ENCODE data around the gene ALK. TPM values are rescaled to one million over a fixed set of nuclear protein-coding genes. Genes with fewer than 3 reads are reported as not detected.

ALK gene
- total RNA-seq, 1 experiment from 2014 or later = not detected

GRCh38 chr2:29638641-29639040 lies 282.7 kb downstream of the ALK start:
- Histone ChIP-seq H3K27ac (ENCODE audit: insufficient read length, low read depth, low read length) (no peak overlapping the region), H3T11ph (ENCODE audit: low read length) (no peak overlapping the region), H2AK5ac (ENCODE audit: insufficient read length, low read length) (no peak overlapping the region), H3K79me1 (ENCODE audit: insufficient read depth, low read depth, low read length, poor library complexity, severe bottlenecking) (no peaks in the 10 kb centered on the region), H2BK5ac (ENCODE audit: insufficient read length, low read length) (no peak overlapping the region), H3K23ac (ENCODE audit: insufficient read length, low read depth, low read length) (no peak overlapping the region), H2AFZ (ENCODE audit: low read length) (no peak overlapping the region), H2BK12ac (ENCODE audit: insufficient read length, low read depth, low read length) (no peak overlapping the region), H4K8ac (replicated peaks; ENCODE audit: insufficient read length, low read depth, low read length) (no peak overlapping the region), H2BK120ac (ENCODE audit: low read depth, low read length, poor library complexity, severe bottlenecking) (no peak overlapping the region), H3K27me3 (ENCODE audit: insufficient read depth, low read length) (no peaks in the 10 kb centered on the region), H3K18ac (ENCODE audit: insufficient read length, low read depth, low read length) (no peak overlapping the region), H2BK20ac (ENCODE audit: low read depth, low read length, poor library complexity, severe bottlenecking) (no peak overlapping the region), H3K23me2 (ENCODE audit: insufficient read length, low read depth, low read length, poor library complexity, severe bottlenecking) (no peaks in the 10 kb centered on the region), H3K4me2 (ENCODE audit: insufficient read depth, insufficient read length, low read length) (no peak overlapping the region), H3K56ac (ENCODE audit: insufficient read length, low read depth, low read length) (no peak overlapping the region), H3K9ac (ENCODE audit: extremely low read depth, insufficient read length, low read length) (no peak overlapping the region), H3K4me1 (ENCODE audit: insufficient read depth, low read length) (no peaks in the 10 kb centered on the region), H4K91ac (ENCODE audit: insufficient read length, low read depth, low read length) (no peak overlapping the region), H2BK15ac (ENCODE audit: low read depth, low read length) (no peak overlapping the region), H3K4ac (ENCODE audit: low read depth, low read length) (no peak overlapping the region), H4K5ac (ENCODE audit: insufficient read length, low read depth, low read length) (no peak overlapping the region), H3K79me2 (ENCODE audit: insufficient read depth, low read length) (no peaks in the 10 kb centered on the region), H4K20me1 (ENCODE audit: control insufficient read depth, insufficient read depth, insufficient read length) (no peaks in the 10 kb centered on the region), H3K9me3 (ENCODE audit: control insufficient read depth, low read depth, low read length) (no peaks in the 10 kb centered on the region), H3K14ac (ENCODE audit: insufficient read depth, low read length) (no peak overlapping the region)
- no peak for DNase-seq
- no peaks in the 10 kb centered on the region for H3K36me3 Mint-ChIP-seq (ENCODE audit: insufficient read depth in 1 of 3, low read depth in 3 of 3)
- H3K4me3 Mint-ChIP-seq = no peak overlapping the region
- WGBS (ENCODE audit: extremely low coverage, insufficient read length, low lambda C conversion rate) = no CpG with 5 or more reads among the region's 2 CpGs
- H3K9me3 Mint-ChIP-seq = no peaks in the 10 kb centered on the region
- H3K4me1 Mint-ChIP-seq = peaks cover 0 to under 1% of the 10 kb centered on the region in 2 experiments; a peak in 1 of 4 replicates
- no peak for TF ChIP-seq CTCF (conservative IDR thresholded peaks at IDR 0.05)
- H3K27me3 Mint-ChIP-seq (ENCODE audit: low read depth) = no peaks in the 10 kb centered on the region
- no peak overlapping the region for H3K27ac Mint-ChIP-seq
